Fibroblast of the conjunctiva (primary cell): ENCODE results near the gene PTGES3L.

ENCODE experiments used
- DNase-seq: peaks from one replicate; pipeline ENCODE4 v3.0.0-alpha.2; 2010; ENCODE audit warnings: low read depth

Gene PTGES3L

DNA sequence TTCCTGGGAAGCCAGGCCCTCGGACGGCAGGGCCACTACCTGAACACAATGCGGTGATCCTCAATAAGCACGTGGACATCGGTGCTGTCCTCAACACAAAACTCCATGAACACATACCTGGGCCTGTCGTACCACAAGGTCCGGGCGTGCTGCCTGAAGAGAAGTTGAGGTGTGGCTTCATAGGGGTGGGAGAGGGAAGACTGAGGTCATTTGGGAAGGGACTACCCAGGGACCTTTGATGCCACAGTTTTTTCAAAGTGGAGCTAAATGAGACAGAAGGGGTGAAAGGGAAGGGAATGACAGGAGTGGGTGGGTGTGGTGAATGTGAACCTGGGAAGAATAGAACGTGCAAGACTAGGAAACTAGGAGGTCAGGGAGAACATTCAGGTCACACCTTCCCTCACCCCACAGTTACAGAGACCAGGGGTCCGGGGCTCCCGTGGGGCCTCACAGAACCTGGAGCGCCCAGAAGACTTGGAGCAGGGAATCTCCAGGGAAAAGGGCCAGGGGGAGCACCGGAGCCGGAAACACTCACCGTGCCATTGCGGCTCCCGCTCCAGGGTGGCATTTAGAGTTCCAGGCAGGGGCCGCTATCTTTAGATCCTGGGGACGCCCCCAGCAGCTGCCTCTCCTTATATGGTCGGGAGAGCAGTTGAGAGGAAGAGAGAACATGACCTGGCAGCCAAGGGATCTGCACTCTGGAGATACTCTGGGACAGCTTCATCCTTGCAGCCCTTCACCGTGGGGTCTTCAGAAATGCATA, at the start of gene PTGES3L:
TSS of gene PTGES3L (minus strand) at position 570 of the 763 bp plus-strand sequence. CDS start at position 543, 27 bp downstream.
- DNase-seq, result no peak

DNA sequence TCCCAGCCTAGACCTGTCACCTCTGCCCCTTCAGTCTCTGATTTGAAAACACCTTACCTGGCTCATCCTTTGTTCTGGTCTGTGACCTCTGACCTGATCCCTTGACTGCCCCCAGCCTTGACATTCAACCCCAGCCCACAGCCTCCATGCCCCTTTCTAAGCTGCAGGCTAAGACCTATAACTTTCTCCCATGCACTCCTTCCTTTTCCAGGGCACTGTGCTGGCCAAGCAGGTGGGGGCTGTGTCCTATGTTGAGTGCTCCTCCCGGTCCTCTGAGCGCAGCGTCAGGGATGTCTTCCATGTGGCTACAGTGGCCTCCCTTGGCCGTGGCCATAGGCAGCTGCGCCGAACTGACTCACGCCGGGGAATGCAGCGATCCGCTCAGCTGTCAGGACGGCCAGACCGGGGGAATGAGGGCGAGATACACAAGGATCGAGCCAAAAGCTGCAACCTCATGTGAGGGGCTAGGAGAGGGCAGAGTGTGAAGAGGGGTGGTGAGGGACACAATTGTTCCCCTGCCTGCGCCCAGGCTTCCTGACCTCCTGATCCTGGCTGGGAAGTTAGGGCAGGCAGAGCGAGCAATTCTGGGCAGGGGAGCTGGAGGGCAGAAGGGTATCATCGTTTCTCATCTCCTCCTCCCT, 48.5 kb upstream of the PTGES3L start:
- no peak for DNase-seq

GRCh38 chr17:43027091-43028032, 47.5 kb upstream of the PTGES3L start:
- no peak for DNase-seq

DNA sequence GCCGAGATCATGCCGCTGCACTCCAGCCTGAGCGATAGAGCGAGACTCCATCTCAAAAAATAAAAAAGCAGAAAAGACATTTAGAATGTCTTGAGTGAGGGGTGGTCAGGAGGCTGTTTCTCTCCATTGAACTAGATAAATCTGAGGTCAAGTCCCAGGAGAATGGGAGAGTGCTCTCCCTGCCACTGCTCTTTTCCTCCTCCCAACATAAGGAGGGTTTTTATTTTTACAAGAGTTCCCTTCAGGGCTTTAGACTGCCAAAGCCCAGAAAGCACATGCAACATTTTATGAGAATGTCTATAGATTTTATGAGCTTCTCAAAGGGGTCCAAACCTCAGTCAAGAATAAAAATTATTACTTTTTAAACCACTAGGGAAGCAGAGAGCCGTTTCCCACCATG, 46.7 kb upstream of the PTGES3L start:
- no peak for DNase-seq

DNA sequence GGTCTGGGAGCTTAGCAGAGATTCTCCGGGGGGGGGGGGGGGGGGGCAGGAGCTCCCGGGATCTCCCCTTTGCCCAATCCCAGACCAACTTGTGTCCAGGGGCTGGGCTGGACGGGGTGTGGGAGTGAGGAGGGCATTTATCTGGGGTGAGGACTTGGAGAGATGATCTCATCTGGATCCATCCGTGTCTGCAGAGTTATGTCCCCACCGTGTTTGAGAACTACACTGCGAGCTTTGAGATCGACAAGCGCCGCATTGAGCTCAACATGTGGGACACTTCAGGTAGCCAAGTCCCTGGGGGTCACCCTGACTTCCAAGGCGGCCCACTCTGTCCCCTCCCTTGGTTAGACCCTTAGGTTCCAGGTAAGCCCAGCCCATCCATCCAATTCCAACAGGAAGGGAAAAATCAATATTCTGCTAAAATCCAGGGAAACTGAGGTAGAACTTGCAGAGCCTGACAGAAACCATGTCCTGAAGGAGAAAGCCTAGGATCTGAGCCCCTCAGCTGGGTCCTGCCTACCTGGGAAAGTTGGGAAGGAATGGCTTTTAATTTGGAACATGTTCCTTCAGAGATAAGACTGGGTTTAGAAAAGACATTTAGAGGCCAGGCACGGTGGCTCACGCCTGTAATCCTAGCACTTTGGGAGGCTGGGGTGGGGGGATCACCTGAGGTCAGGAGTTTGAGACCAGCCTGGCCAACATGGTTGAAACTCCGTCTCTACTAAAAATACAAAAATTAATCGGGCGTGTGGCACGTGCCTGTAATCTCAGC, 46.1 kb upstream of the PTGES3L start:
- no peak for DNase-seq

- DNase-seq, result no peak
Observed at GRCh38 chr17:43025290-43025657, 45.4 kb upstream of the PTGES3L start.

DNA sequence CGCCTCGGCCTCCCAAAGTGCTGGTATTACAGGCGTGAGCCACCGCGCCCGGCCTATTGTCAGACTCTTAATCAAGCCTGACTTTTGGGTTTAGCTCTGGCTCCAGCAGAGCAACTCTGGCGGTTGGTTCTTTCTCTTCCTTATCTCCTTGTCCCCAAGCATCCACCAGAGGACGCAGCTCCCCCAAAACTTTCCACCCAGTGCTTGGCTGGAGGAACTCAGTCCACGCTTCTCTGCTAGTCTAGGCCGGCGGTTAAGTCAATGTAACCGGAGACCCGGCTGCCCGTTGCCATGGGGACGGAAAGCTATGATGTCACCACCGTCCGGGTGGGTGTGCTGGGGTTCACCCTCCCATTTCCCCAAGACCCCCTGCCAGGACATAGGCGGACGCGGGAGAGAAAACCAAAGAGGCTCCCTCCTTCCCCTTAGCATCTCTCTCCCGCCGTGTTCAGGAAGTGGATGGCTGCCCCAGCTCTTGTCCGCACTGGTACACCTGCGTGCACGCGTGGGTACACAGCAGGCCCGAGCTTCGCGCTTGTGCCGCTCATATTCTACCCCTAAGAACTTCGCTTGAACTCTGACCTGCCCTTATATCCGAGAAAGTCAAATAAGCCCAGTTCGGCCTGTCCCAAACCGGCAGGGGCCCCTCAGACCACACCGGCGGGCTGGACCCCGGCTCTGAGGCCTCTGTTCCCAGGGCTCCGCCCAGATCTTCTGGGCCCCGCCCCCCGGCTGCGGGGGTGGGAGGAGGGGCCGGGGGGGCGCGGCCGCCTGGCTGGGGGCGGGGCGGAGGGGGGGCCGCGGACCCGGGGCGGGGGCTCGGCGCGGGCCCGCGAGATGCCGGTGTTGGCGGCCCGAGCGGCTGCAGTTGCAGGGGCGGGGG, 44.8 kb upstream of the PTGES3L start, which contains the start of gene RND2:
TSS of gene RND2 (plus strand) at position 825 of the 883 bp plus-strand sequence. CDS start 117 bp downstream, outside the sequence.
- DNase-seq, result peak; percentile 94

DNA sequence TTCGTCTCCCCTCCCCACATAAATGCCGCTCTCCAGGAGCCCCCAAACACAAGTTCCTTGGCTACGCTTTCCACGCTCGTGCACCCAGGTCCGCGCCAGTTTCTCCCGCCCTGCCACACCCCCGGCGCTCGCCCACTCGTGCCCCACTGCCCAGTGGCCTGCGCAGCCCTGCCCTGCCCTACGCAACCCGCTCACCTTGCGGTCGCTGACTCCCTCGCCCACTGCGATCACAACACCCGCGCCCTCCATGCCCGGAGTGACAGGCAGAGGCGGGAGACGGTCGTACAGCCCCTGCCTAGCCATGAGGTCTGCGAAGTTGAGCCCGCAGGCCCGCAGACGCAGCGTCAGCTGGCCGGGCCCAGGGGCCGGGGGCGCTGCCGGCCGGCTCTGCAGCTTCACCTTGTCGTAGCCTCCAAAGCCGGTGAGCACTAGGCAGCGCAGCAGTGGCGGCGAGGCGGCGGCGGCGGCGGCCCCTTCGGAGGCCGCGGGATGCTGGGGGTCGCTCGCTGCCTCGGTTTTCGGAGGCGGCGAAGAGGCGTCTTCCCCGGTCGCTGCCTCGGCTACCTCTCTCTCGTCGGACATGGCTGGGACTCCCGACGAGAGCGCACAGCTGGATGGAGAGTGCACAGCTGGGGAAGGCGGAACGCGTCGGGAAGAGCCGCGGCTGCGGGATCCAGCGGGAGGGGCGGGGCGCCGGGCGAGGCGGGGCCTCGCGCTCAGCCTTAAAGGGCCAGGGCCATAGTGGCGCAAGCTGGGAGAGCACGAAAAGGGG, 42.0 kb upstream of the PTGES3L start, which contains the start of gene VAT1:
TSS of gene VAT1 (minus strand) at position 645 of the 772 bp plus-strand sequence. CDS start at position 582, 63 bp downstream.
- no peak for DNase-seq

DNA sequence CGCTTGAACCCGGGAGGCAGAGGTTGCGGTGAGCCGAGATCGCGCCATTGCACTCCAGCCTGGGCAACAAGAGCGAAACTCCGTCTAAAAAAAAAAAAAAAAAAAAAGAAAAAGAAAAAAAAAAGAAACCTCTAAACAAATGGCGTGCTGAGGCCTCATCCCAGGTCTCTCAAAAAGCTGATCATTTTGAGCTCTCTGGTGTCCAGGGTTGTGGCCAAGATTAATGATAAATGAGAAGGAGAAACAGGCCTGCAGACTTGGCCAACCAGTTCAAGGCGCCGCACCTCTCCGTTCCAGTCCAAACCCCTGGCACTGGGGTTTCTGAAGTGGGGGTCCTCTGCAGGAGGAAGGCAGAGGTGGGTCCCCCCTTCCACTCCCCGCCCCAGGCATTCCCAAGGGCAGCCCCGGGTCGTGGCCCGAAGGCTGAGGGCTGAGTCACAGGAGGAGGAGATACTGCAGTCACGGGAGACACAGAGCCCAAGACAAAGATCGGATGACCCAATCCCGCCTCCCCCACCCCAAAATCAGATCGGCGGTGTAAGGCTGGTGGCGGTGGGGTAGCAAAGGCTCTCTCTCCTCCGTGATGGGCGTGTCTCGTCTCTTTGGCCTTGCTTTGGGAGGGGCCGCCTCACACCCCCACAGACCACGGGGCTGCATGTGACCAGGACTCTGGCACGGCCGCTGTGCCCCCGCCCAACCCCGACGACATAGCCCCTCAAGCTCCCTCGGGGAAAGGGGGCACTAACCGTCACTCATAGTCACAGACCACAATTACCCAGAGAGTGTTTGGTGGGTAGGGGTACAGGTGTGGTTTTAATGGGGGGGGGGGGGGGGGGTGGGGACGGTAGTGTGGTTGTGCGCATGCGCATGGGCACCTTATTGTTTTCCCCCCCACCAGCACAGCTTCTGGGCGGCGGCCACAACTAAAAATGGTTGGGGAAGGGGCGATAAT, 41.2 kb upstream of the PTGES3L start:
- peak; percentile 51 for DNase-seq

GRCh38 chr17:43020030-43020621, 40.2 kb upstream of the PTGES3L start:
- DNase-seq, result no peak

DNA sequence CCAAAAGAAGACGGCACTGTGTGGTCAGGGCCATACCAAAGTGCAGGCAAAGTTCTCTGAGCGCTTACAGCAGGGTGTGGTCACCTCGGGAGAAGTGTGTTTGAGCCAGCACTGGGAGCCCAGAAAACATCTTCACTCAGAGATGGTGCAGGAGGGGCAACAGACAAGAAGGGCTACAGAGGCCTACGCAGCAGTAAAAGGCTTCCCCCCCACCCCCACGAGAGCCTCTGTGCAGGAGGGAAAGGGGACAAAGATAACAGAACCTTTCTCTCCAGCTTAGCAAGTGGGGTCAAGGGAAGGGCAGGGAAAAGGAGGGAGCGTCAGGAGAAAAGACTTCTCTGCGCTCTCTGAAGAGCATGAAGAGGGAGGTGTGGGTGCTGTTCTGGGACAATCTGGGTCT, 39.5 kb upstream of the PTGES3L start:
- DNase-seq, result no peak

- no peak for DNase-seq
Observed at GRCh38 chr17:43018932-43019331, 39.1 kb upstream of the PTGES3L start.

- DNase-seq, result no peak
Observed at GRCh38 chr17:43018008-43018853, 38.4 kb upstream of the PTGES3L start.

DNA sequence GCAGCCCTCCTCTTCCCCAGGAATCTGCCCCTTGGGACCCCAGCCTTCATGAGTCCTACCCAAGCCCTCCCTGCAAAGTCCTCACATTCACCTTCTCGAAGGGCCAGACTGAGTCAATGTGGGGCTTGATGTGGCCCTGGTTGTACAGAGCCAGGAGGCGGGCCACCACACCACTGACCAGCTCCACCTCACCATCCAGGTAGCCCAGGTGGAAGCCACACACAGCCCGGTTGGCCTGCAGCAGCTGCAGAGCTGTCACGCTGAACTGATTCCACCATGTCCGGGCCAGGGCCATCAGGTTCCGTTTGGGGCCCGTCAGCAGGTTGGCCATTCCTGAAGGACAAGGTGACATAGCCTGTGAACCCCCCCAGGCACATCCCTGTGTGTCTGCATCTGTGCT, 36.3 kb upstream of the PTGES3L start:
- no peak for DNase-seq

DNA sequence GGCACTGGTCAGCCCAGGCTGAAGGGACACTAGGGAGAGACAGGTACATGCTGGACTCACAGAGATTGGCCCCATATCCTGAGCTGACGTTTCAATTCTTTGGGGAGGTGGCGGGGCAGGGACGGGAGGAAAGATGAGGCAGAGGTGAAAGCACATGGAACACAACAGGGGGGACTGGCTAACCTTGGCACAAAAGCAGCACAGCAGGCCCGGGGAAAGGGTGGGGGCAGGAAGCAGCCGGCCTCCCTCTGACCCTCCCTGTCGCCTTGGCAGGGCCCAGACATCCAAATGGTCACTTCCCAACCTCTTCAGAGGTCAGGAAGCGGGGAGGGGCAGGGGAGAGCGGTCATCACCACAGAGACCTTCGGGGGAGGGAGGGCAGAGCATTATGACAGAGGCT, 35.7 kb upstream of the PTGES3L start:
- no peak for DNase-seq

GRCh38 chr17:43014649-43015542, 35.0 kb upstream of the PTGES3L start:
- DNase-seq, result no peak
